OCI-LY1 (cell line): Measurements from ENCODE around the gene PLXNB3.

Experiments
- H2AFZ ChIP-seq: fragments of 200-600 bp; sonication (generic), shearing (Covaris generic); 2 replicates; pipeline ENCODE4 v1.6.0; 2014; ENCODE audit warnings: antibody characterized with exemption, mild to moderate bottlenecking, low read length
- H3F3A ChIP-seq: fragments of 200-600 bp; sonication (generic), shearing (Covaris generic); 2 replicates; pipeline ENCODE4 v1.6.0; 2014; ENCODE audit warnings: mild to moderate bottlenecking, antibody characterized with exemption, low read length, moderate library complexity; ENCODE audit not compliant: insufficient read depth
- H3K27ac ChIP-seq: fragments of 200-600 bp; sonication (generic); 2 replicates; pipeline ENCODE4 v1.5.1; 2014; ENCODE audit warnings: low read length, mixed run types, mild to moderate bottlenecking, low read depth; ENCODE audit not compliant: poor library complexity, severe bottlenecking
- H3K27me3 ChIP-seq: fragments of 200-600 bp; sonication (generic); 2 replicates; pipeline ENCODE4 v1.6.0; 2014; ENCODE audit warnings: antibody characterized with exemption, mild to moderate bottlenecking, low read length, moderate library complexity; ENCODE audit not compliant: insufficient read depth
- H3K36me3 ChIP-seq: fragments of 200-600 bp; sonication (generic); 2 replicates; pipeline ENCODE4 v1.6.1; 2014; ENCODE audit warnings: mild to moderate bottlenecking, antibody characterized with exemption, low read length, moderate library complexity, mixed read lengths; ENCODE audit not compliant: insufficient read depth
- H3K4me1 ChIP-seq: fragments of 200-600 bp; sonication (generic); 2 replicates; pipeline ENCODE4 v1.5.1; 2014; ENCODE audit warnings: mild to moderate bottlenecking, low read length, moderate library complexity; ENCODE audit not compliant: insufficient read depth, severe bottlenecking
- H3K4me2 ChIP-seq: fragments of 200-600 bp; sonication (generic), shearing (Covaris generic); 2 replicates; pipeline ENCODE4 v1.6.1; 2014; ENCODE audit warnings: low read length
- H3K4me3 ChIP-seq: fragments of 200-600 bp; sonication (generic); 2 replicates; pipeline ENCODE4 v1.5.1; 2014; ENCODE audit warnings: low read length, low read depth, mild to moderate bottlenecking, mixed read lengths; ENCODE audit not compliant: poor library complexity, severe bottlenecking
- H3K79me2 ChIP-seq: fragments of 200-600 bp; shearing (Covaris generic); 2 replicates; pipeline ENCODE4 v1.6.1; 2016; ENCODE audit warnings: mixed run types, low read length, mixed read lengths; ENCODE audit not compliant: insufficient read depth
- H3K9ac ChIP-seq: fragments of 200-600 bp; sonication (generic), shearing (Covaris generic); 2 replicates; pipeline ENCODE4 v1.6.1; 2014; ENCODE audit warnings: mild to moderate bottlenecking, low read length, mixed read lengths
- H3K9me2 ChIP-seq: fragments of 200-600 bp; sonication (generic), shearing (Covaris generic); 2 replicates; pipeline ENCODE4 v1.6.1; 2014; ENCODE audit warnings: low read depth, mild to moderate bottlenecking, low read length, mixed read lengths
- H3K9me3 ChIP-seq: fragments of 200-600 bp; shearing (Covaris generic); 2 replicates; pipeline ENCODE4 v1.6.1; 2014; ENCODE audit warnings: low read length, mixed read lengths
- H4K20me1 ChIP-seq: fragments of 200-600 bp; sonication (generic), shearing (Covaris generic); 2 replicates; pipeline ENCODE4 v1.6.0; 2016; ENCODE audit warnings: mild to moderate bottlenecking, low read length; ENCODE audit not compliant: insufficient read depth
- EZH2 ChIP-seq: fragments of 200-600 bp; sonication (generic), shearing (Covaris generic); IDR thresholded peaks from 2 replicates; pipeline ENCODE4 v1.8.0; 2017; ENCODE audit warnings: borderline replicate concordance, mixed run types, mild to moderate bottlenecking, antibody characterized with exemption, low read length, moderate library complexity, mixed read lengths
- TF ChIP-seq, protein P1 (sequence below): fragments of 200-600 bp; sonication (generic), shearing (Covaris generic); IDR thresholded peaks from 2 replicates; pipeline ENCODE4 v1.5.1; 2017; ENCODE audit warnings: mild to moderate bottlenecking, antibody characterized with exemption, low read length, moderate library complexity, mixed read lengths

Gene PLXNB3

DNA sequence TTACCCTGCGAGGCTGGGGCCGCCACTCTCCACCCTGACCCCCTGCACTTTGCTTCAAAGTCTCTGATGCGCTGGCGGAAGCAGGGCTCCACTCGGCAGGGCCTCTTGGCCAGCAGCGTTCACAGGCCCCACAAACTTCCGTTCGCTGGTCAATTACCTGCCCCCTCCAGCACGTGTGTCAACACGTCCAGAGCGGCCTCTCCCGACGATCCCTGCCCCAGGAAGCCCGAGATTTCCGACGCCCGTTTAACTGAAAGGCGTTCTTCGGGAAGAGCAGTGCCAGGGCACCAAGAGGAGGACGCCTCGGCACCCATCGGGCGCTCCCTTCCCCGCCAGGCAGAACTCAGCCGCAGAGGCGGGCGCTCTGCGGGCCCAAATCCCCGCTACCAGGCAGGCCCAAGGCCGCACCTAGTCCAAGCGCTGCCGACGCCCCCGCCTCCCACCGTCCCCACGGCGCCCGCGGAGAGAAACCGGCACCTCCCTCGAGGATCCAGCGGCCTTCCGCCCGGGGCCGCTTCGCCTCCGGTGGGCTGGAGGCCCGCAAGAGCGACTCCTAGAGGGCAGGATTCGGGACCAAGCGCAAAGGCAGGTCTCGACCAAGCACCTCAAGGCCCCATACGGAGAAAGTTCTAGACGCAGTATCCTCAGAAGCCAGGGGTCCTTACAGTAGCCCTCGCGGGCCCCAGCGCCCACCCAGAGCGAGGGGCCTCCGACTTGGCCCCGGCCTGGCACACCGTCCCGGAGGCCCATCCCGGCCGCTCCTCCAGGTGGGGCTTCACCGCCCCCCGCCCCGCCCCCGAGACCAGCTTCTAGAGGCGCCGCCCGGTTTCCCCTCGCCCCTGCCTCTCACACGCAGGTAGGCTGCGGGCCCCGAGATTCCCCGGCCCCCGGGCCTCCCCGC, 40.4 kb upstream of the PLXNB3 start:
- peaks cover 42% of the 10 kb centered on the region for H3K4me1 ChIP-seq
- H3K36me3 ChIP-seq: peaks cover 28% of the 10 kb centered on the region
- H3K9ac ChIP-seq: peak overlapping the region; percentile 85
- no peak overlapping the region for H2AFZ ChIP-seq
- peak overlapping the region; percentile 80 for H3K4me2 ChIP-seq
- no peaks in the 10 kb centered on the region for H3K27me3 ChIP-seq
- H3K27ac ChIP-seq: peak overlapping the region; percentile 30
- H3K4me3 ChIP-seq: peak overlapping the region; percentile 91
- no peaks in the 10 kb centered on the region for H3F3A ChIP-seq
- no peaks in the 10 kb centered on the region for H4K20me1 ChIP-seq
- no peaks in the 10 kb centered on the region for H3K79me2 ChIP-seq
- TF ChIP-seq, protein P1, sequence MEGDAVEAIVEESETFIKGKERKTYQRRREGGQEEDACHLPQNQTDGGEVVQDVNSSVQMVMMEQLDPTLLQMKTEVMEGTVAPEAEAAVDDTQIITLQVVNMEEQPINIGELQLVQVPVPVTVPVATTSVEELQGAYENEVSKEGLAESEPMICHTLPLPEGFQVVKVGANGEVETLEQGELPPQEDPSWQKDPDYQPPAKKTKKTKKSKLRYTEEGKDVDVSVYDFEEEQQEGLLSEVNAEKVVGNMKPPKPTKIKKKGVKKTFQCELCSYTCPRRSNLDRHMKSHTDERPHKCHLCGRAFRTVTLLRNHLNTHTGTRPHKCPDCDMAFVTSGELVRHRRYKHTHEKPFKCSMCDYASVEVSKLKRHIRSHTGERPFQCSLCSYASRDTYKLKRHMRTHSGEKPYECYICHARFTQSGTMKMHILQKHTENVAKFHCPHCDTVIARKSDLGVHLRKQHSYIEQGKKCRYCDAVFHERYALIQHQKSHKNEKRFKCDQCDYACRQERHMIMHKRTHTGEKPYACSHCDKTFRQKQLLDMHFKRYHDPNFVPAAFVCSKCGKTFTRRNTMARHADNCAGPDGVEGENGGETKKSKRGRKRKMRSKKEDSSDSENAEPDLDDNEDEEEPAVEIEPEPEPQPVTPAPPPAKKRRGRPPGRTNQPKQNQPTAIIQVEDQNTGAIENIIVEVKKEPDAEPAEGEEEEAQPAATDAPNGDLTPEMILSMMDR: peak; percentile 51
- no peak for TF ChIP-seq EZH2
- no peaks in the 10 kb centered on the region for H3K9me3 ChIP-seq
- H3K9me2 ChIP-seq: no peaks in the 10 kb centered on the region

GRCh38 chrX:153724252-153725038, 39.6 kb upstream of the PLXNB3 start, which contains the start of the genes ABCD1 and BCAP31:
TSS of gene ABCD1 (plus strand) at chrX:153724856. CDS start at chrX:153725267, 411 bp downstream.
TSS of gene BCAP31 (minus strand) at chrX:153724387. CDS start at chrX:153723244, 1,143 bp downstream.
- Histone ChIP-seq H3K27me3 (no peaks in the 10 kb centered on the region), H3K9ac (peak within 1 kb of the TSS; percentile 85), H3K4me3 (peak within 1 kb of the TSS; percentile 91), H3K4me2 (peak within 1 kb of the TSS; percentile 81), H3K36me3 (peaks cover 19% of the 10 kb centered on the region), H3F3A (no peaks in the 10 kb centered on the region), H3K4me1 (peaks cover 42% of the 10 kb centered on the region), H2AFZ (no peak within 1 kb of the TSS), H4K20me1 (no peaks in the 10 kb centered on the region), H3K79me2 (no peaks in the 10 kb centered on the region), H3K9me3 (no peaks in the 10 kb centered on the region), H3K27ac (peak within 1 kb of the TSS; percentile 76), H3K9me2 (no peaks in the 10 kb centered on the region)
- TF ChIP-seq, protein P1: no peak
- TF ChIP-seq EZH2: no peak

GRCh38 chrX:153725039-153725831, 38.8 kb upstream of the PLXNB3 start:
- Histone ChIP-seq H3F3A (no peaks in the 10 kb centered on the region), H3K9me2 (no peaks in the 10 kb centered on the region), H3K9me3 (no peaks in the 10 kb centered on the region), H3K9ac (peak overlapping the region; percentile 65; the same call in 1 of the 2 replicates), H3K4me2 (peak overlapping the region; percentile 81), H4K20me1 (no peaks in the 10 kb centered on the region), H3K27ac (peak overlapping the region; percentile 76), H3K27me3 (no peaks in the 10 kb centered on the region), H3K4me1 (peaks cover 42% of the 10 kb centered on the region), H3K36me3 (peaks cover 13% of the 10 kb centered on the region; the same call in 1 of the 2 replicates), H2AFZ (no peak overlapping the region), H3K79me2 (no peaks in the 10 kb centered on the region), H3K4me3 (peak overlapping the region; percentile 91)
- TF ChIP-seq EZH2: no peak
- TF ChIP-seq, protein P1: no peak
